ENCODE results near the gene SLC40A1.

The SLC40A1 gene

DNA sequence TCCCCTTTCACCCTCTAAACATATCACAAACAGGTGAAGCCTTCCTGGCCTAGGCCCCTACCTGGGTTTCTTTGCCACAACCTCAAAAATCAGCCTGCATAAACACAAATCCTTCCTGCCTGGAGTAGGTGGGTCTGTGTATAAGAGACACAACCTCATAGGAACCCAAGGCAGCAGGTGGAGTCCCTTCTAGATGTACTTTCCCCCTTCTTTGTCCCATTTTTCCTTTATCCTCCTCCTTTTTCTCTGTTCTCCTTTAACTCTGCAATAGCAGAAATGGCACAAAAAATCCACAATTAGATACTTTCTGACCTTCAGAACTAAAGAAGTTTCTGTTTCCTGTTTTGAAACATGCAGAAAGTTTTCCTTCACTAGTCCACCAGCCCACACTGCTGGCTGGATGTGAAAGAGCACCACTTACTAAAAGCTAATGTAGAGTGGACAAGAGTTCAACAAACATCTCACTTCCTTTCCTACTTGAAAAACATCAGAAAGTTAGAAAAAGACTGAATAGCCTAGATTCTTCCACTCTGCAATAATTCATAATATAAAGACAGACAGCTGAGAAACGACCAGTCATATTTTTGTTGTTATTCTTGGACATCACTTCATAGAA is 11.2 kb downstream of the SLC40A1 start:
- no peak for DNase-seq (ENCODE audit: low read depth)

DNA sequence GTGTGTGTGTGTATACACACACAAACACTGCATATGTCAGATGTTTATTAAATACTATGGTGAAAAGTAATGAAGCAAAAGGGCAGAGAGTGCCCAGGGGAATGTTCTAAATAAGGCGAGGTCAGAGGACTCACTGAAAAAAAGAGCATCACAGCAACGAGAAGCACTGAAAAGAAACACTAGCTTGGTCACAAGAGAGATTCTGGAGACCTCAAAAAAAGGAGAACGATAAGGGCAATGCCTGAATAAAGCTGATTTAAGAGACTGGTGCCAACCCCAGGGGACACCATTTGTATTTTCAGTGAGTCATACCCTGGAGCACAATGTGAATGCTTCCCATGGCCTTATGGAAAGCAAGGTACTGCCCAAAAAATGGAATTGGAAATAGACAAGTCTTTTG is 14.5 kb downstream of the SLC40A1 start:
- DNase-seq (ENCODE audit: low read depth) = no peak

DNA sequence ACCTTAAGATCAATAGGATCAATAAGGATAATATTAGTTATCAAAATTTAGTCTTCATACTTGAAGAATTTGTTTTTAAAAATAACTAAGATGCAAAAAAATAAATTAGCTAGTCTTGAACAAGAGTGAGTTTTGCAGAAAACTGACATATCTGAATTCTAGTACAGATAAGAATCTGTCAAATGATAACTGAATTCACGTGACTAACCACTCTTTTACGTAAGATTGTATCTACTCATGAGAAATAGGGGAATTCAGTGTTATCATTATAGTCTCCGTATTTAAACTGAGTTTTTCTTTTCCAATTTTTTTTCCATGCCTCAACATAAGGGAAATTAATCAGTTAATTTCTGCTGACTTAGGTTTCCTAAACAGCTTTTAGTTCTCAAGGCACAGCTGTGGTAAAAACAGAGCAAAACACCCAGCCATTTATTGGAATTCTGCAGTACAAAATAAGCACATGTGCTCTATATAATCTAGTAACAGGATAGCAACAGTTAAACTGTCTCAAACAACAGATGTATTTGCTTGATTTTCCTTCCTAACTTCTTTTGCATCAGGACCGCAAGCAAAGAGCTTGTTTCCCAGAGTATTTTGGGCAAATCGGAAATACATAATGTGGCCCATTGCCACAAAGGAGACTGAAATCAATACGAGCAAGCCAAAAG is 19.1 kb downstream of the SLC40A1 start:
- no peak for DNase-seq (ENCODE audit: low read depth)

DNA sequence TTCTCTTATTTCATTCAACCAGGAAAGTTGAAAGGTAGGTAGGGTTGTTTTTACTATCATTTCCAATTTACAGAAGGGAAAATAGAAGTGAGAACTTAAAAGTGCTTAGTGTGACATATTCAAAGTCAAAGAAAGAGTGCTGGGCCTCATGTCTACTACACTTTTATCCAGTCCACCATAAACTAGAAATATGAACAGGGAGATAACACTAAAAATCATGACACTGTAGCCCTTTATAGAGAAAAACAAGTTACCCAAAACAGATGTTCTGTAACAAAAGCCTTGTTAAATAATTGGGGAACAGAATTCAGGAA is 20.4 kb downstream of the SLC40A1 start:
- no peak for DNase-seq (ENCODE audit: low read depth)

DNA sequence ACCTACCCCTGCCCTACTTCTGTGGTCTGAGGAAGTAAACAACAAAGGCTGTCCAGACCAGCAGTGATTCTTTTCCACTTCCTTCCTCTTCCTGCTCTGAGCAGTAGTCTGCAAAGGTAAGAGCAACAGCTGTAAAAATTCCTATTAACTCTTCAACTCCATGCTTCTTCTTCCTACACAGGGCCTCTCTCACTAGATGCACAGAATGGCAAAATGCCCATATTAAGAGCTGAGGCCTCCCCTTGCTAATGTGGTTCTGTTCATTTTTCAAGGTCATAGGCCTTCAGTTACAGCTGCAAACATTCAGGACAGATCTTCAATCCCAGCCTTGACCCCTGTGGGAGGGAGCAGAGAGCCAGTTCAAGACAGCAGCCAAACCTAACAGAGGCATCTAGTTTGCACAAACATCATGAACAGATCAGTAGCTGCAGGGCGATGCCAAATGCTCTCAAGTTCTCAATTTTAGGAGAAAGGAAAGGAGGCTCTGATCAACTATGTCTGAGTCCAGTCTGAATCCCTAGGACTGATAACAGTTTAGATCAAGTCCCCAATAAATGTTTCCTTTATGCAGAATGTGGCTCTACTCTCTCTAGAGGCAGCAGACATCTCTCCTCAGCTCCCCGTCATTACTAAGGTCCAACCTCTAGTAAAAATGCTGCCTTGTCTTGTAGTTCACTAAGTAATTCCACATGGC is 20.9 kb downstream of the SLC40A1 start:
- no peak for DNase-seq (ENCODE audit: low read depth)

DNA sequence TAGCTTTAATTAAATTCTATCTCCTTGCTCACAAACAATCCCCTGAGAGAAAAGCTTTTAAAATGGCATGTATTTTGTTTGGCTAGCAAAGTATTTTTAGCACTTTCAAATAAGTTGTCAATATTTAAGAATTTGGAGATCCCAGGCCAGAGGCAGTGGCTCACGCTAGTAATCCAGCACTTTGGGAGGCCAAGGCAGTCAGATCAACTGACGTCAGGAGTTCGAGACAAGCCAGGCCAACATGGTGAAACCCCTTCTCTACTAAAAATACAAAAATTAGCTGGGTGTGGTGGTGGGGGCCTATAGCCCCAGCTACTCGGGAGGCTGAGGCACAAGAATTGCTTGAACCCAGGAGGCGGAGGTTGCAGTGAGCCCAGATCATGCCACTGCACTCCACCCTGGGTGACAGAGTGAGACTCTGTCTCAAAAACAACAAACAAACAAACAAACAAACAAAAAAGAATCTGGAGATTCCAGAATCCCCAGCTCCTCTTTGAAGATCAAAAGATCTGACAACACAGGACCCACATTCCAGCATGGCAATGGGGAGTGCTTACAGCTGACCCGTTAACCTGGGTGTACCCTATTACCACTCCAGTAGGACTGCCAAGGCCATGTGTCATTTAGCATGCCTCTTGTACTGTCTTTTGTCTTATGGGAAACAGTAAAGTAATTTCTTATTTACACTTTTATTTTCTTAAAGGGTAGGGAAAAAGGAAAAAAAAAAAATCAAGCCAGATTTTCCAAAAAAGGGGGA is 21.9 kb downstream of the SLC40A1 start:
- no peak for DNase-seq (ENCODE audit: low read depth)

DNA sequence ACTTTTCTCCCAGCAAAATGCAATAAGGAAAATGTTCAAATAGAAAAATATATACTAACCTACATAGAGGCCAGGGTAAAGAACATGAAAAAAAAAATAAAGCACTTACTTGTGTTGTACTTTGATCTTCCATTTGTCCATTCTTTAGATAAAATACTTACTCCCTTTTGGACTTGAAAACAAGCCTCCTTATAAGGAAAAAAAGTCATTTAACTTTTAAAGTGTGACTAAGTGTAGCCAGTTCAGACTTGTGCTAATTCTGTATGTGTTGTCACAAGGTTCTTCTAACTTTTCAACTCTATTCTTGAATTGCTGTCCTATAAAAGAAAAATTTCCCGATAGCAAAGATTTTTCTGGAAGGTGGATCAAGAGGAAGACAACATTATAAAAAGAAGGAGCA is 23.2 kb downstream of the SLC40A1 start:
- no peak for DNase-seq (ENCODE audit: low read depth)

DNA sequence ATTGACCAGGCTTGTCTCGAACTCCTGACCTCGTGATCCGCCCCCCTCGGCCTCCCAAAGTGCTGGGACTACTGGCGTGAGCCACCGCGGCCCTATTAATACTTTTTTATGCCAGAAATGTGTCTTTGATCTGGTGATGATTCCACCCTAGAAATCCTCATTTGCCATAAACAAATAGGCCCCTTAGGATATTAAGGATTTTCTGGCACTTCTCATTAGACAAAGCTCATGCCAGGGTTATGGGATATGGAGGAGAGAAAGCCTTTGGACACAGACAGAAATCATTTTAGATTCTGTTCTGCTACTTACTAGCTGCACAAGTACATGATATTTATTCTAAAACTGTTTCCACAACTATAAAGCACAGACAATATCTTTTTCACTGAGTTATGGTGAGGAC is 24.1 kb downstream of the SLC40A1 start:
- DNase-seq (ENCODE audit: low read depth) = no peak

DNA sequence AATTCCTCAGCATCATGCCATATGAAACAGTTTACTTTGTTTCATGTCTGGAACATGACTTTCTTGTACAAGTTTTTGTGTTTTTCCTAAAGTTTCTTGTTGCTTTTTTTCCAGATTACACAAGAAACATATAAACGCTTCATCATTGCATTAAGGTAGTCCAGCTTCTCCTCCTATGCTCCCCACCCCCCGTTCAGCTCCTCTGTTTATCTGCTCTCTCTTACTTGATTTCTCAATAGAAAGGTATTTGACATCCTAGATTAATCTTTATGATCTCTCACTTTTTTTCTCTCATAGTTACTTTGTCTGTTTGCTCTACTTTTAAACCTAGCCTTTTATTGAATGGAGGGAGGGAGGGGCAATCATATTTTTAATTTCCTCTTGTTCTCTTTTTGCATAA is 25.4 kb downstream of the SLC40A1 start:
- DNase-seq (ENCODE audit: low read depth) = no peak

DNA sequence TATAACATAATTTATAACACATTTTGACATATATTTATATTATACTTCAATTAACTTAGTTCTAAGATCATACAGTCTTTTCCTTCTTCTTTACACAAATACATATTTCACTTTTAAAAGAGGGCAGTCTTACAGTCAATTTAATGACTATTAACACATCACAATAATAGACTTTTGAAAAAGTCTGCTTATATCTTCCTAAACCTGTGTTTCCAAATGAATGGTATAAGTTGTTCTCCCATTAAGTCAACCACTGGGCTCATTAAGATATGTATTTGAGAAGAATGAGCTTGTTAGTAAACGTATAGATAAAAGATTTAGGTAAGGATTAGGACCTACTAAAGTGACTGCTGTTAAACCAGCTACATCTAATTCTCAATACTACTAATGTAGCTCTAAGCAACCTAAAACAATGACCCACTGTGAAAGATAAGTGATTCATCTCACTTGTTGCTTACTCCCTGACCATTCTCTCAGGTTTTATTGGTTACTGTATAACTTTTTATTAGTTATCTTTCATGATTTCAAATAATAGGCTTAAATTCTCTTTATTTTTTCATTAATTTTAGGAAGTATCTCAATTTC is 27.0 kb downstream of the SLC40A1 start:
- DNase-seq (ENCODE audit: low read depth) = no peak

DNA sequence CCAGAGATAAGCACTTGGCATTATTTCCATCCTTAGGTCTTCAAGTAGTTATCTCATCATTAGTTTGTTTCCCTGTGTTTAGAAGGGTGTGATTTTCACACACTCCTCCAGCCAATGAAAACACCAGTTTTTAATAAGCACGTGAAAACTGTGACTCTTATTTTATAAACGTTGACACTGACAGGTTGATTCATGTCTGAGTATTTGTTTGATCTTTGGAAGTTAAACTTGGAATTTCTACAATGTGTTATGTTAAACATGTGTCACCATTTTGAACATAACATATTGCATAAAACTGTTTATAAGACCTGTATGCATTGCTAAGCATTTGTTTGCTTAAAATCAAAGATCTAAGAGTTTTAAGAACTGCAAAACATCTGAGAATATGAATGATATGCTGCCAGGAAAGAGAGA is 27.6 kb downstream of the SLC40A1 start:
- DNase-seq (ENCODE audit: low read depth) = no peak

DNA sequence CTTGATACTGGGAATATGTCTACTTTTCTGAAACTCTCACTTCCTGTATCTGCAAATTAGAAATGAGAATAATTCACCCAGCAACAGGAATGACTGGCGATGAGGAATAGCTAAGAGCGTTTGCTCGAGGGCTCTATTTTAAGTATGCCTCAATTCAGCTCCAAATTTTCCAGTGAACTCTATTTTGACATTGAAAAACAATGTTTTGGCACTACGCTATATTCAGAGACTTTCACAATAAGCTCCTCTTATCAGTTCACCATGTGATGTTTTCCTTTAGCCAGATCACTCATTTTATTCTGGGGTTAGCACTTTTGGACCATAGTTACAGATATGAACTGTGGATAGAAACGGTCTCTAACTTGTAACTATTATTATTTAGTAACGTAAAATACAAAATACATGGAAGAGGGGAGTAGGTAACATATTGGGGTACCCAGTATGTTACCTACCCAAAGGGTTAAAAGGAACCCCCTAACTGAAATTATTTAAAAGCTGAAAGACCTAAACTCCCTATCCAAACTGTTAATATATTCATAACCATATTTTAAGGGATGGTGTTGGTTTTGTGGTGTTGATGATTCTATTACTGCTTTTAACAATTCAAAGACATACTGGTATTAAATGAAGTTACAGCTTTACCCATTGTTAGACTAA is 28.1 kb downstream of the SLC40A1 start:
- DNase-seq (ENCODE audit: low read depth) = no peak

DNA sequence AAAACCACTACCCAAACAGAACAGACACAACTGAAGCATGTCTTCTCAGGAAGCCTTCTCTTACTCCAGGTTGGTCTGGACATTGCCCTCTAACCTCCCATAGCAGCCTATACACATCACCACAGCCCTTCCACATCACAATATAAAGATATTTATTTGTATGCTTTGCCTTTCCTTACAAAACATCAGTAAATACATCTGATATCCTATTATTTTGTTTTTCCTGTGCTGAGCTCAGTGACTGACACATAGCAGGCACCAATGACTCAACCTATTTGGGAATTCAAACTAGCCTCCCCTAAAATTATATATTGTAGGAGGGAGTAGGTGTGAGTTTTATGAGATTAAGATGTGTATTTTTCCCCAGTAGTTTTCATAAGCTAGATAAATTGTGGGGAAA is 28.8 kb downstream of the SLC40A1 start:
- no peak for DNase-seq (ENCODE audit: low read depth)

DNA sequence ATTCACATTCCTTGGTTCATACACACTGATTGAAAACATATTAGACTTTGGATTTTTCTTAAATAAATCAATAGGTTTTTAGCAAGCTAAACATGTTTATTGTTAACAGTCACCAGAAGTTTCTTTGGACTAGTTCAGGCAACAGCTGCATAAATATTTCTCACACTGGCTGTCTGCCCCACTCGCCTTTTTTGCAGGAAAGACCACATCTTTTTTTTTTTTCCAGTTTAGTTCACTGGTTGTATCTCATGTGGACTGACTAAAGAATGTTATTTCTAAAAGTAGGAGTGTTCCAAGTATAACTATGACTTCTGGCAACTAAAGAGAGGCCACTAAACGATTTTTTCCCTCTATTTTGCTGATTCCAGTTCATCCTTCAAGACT is 31.1 kb downstream of the SLC40A1 start:
- no peak for DNase-seq (ENCODE audit: low read depth)

DNA sequence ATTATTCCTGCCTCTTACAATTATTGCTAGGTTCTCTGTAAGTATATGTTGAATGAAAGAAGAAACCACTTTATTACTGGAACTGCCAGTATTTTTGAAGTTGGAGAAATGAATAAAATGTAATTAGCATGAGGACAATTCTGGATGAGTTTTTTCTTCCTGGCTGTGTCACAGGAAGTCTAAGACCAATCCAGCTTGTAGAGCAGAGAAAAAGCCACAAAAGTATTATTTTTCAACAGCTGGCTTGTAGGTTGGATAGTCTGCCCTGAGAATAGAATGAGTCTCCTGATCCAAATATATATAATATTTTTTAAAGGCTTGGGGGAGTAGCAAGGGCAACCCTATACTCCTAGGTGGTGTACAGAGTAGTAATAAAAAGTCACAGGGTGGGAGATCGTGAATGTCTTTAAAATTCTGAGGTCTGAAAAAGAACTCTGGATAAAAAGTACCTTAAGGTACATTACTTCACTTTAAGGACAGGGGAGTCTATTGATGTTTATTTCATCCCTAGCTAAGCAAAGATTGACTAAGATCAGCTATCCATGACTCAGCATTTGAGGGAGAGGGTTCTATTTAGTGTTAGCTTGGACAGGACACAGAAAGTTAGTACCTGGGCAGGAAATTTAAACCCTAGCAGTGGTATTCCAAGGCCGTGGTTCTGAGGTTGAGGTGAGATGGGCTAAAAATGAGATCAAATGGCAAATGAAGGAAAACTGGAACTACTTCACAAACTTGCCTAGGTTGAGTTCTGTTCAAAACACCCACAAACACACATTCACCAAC is 31.7 kb downstream of the SLC40A1 start:
- no peak for DNase-seq (ENCODE audit: low read depth)

DNA sequence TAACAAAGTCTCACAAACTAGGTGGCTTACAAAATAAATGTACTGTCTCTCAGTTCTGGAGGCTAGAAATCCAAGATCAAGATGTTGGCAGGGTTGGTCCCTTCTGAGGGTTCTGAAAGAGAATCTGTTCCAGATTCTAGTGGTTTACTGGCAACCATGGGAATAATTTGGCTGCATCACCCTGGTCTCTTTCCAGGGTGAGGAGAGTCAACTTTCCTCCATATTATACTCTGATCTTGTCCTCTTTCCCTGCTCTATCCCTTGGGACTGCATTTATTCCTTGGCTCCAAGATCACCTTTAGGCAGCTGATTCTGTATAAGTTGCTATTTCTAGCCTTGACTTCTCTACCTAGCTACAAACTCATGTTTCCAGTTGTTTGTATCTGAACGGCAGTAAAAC is 35.2 kb downstream of the SLC40A1 start:
- no peak for DNase-seq (ENCODE audit: low read depth)

DNA sequence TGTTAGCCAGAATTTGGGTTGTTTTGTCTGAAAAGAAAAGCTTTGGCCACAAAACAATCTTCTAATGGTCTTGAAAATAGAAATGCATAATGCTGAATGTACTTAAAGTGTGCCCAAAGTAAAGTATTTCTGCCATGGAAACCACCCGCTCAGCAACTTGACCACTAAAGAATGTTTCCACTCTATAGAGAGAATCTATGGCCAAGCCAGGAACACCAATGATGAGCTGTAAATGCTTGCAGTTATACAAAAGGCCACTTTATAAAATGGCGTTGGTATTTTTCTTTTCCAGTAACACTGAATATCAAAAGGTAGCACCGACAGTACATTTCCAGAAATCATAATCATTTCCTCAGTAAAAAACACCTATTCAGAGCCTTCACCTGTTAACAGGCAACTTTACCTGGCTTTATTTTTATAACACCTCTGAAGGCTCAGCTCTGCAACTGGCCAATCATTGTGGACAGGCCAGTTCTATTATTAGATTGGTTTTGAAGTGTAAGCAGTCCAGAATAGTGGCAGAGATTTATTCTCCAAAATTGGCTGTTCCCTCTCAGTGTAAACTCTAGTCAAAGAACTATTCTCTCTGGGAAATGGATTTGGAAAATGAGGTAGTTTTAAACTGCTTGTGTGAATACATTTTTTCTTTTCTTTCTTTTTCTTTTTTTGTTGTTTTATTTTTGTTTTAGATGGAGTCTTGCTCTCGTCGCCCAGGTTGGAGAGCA is 36.1 kb downstream of the SLC40A1 start:
- no peak for DNase-seq (ENCODE audit: low read depth)

DNA sequence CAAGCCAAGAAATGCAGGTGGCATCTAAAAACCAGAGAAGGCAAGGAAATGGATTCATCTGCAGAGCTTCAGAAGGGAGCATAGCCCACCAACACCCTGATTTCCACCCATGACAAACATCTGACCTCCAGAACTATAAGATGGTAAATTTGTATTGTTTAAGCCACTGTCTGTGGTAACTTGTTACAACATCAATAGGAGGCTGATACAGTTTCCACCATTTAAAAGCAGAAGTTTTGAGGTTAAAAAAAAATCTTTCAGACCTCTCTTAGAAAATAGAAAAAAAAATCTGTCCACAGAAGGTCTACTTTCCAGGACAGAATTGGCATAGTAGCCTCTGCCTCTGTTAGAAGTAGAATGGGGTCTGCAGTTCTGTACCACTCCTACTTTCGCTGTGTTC is 37.2 kb downstream of the SLC40A1 start:
- no peak for DNase-seq (ENCODE audit: low read depth)

DNA sequence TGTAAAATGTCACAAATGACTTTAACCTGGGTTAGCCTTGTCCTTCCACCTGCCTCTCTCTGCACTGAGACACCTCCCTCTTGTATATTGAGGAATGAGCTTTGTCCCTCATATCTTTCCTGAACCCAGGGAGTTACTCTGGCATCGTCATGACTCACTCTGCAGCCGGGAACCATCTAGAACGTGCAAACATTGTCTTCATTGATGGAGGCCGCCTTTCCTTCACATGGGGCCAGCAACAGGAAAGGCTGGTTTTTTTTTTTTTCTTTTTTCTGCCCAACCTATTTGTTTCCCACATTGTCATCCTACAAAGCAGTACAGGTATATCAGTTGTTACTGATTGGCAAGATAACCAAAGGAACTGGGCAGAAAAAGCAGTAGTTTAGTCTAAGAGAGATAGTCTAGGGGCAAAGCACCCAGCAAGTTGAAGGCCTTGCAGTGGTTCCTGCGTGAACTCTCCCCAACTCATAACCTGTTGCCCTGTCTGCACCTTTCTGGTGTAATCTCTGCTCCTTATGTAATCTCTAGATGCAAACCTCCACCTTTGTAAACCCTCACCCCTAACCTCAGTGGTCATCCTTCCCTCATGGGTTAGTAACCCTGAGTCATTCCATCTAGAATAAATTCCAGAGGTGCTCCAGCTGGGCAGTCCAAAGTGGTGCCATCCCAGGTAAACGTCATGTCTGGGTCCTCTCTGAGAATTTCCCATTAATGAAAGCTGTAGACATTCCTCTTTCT is 38.3 kb downstream of the SLC40A1 start:
- DNase-seq (ENCODE audit: low read depth) = no peak

DNA sequence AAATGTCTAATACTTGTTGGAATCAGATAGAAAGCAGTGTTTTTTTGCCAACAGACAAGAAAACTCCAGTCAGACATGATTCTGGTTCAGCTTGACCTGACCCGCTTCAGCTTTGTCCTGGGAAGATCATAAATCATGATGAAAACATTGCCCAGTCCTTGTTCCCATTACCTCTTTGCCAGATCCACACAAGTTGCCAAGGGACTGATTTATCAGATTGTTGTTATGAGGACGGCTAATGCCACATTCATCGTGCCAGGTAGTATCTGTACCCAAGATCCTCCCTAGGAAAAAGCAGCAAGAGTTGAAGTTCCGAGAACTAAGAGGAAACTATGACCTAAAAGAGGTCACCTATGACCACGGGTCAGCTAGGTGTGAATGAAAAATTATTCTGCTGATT is 39.0 kb downstream of the SLC40A1 start:
- DNase-seq (ENCODE audit: low read depth) = no peak

All from non-pigmented ciliary epithelial cell (primary cell).